ENCODE results near the gene OLFML1.
"Not testable (repeated sequence)": the region's sequence is repeated elsewhere in the genome, so short reads cannot be mapped to it uniquely, and the experiment has no call there.

Gene OLFML1

DNA sequence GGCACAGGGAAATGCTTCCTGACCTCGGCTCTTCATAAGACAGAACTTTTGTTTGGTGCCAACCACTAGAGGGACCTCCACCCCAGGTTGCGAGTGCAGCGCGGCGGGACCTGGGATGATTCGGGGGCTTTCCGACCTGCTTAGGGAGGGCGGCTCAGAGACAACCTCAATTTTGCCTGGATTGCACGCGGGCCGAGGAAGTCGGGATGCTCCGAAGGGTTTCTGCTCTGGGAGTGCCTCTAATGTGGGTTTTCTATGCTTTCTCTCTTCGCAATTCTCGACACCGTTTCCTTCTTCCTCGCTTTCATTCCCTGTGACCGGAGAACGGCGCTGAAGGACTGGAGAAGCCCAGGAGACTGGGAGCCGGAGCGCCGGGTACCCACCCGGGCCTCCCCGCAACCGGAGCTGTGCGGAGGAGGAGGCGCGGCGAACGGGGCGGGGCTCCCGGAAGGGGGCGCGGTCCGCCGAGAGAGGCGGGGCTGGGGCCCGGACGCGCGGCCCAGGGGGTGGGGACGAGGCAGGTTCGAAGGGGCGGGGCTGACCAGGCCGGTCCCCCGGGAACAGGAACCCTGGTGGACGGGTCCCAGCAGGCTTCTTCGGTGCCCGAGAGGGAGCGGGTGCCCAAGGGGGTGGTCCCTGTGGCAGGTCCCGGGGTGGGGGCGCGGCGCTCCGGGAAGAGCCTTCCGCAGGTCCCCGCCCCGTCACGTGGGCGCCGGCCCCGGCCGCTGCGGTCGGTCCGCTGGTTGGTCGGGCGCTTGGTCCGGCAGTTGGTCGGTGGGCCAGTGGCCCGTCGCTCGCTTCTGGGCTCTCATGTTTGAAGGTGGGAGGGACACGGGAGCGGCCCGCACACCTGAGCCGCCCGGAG, 28.2 kb downstream of the OLFML1 start, which contains the start of gene PPFIBP2:
Gene PPFIBP2 (plus strand): TSS at position 766 of the 865 bp plus-strand sequence. CDS start 35,477 bp downstream, outside the sequence.
- DNase-seq, result peak; percentile 64

- DNase-seq, result no peak
Measured at GRCh38 chr11:7514099-7514591, 28.8 kb downstream of the OLFML1 start.

- no peak for DNase-seq
Measured at GRCh38 chr11:7515447-7515886, 30.2 kb downstream of the OLFML1 start.

DNA sequence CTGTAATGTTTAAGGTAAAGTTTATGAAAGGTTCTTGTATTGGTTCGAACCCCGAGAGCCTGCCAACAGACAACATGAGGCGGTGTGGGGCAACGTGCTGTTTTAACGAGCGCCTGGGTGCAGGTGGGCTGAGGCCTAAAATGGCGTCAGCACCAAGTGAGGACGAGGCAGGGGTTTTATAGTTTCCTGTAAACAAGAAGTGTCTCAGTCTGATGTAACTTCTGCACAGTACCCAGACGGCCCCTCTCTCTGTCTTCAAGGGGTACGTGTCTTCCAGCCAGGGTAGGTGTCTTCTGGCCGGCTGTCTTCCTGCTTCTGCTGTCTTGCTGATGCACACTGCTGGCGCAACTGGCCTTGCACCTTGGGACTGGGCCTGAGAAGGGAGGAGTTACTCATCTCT, 31.2 kb downstream of the OLFML1 start:
- no peak for DNase-seq

DNA sequence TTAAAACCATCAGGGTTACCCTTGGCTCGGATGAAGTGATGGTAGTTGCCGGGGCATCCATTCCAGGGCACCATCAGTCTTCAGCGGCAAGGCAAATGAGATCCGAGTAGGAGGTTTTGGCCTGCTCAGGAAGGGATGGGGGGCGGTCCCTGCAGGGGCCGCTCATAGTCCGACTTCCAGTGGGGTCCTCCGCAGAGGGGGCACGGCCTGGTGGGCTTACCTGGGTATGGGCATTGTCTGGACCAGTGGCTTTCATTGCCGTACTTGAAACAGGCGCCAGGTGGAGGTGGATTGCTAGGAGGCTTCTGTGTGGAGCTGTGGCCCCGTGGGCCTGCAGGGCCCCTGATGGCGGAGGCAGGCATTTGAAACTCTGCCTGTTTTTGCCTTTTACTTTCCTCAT, 32.4 kb downstream of the OLFML1 start:
- DNase-seq, result not testable (repeated sequence)

DNA sequence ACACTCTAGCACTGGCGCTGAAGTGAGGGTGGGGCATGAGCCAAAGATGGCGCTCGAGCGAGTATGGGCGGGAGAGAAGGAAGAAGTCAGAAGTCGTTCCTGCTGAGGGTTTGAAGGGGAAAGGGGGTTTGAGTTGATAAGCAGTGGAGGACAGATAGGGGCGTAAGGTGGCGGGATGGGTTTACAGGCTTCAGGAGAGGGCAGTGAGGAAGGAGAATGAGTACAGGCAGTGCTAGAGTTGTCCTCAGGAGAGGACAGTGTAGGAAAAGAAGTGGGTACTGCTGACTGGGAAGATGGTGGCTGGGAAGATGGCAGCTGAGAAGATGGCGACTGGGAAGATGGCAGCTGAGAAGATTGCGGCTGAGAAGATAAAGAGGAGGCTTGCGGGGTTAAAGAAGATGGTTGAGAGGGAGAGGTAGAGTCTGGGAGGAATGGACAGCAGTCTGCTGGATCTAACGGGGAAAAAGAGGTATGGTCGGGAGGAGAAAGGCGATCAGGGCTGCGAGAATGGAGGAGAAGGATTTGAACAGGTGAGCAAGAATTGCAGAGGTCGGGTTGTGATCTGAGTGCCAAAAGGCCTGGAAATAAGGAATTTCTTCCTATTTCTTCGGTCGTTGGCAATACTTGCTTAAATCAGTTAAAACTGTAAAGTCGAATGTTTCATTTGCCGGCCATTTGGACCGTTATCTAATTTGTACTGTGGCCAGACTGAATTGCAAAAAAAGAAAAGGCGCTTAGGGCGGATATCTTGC, 33.7 kb downstream of the OLFML1 start:
- no peak for DNase-seq

DNA sequence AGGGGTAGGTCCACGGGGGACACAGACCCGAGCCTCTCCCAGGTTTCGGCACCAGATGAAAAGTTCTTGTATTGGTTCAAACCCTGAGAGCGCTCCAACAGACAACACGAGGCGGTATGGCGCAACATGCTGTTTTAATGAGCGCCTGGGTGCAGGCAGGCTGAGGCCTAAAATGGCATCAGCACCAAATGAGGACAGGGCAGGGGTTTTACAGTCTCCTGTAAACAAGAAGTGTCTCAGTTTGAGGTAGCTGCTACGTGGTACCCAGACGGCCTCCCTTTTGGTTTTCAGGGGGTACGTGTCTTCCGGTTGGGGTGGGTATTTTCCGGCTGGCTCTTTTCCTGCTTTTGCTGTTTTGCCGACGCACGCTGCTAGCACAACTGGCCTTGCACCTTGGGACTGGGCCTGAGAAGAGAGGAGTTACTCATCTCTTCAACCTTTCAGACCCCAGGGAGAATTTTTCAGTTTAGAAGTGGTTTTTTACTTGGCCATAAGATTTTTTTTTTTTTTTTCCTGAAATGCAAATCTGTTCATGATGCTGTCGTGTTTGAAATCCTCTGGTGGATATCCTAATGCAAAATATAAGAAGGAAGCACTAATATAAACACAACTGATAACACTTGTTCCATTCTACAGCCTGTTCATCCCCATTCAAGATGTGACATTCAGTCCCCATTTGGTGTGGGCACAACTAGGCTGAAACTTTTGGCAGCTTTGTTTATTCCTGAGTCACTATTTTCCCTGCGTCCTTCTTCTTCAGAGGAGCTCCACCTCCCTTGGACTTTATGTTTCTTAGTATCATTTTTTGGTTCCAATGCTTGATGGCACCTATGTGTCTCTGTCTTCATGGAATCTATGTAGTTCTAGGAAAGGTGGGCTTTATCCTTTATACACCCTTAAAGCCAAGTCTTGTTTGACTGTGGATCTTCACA, 35.0 kb downstream of the OLFML1 start:
- no peak for DNase-seq

DNA sequence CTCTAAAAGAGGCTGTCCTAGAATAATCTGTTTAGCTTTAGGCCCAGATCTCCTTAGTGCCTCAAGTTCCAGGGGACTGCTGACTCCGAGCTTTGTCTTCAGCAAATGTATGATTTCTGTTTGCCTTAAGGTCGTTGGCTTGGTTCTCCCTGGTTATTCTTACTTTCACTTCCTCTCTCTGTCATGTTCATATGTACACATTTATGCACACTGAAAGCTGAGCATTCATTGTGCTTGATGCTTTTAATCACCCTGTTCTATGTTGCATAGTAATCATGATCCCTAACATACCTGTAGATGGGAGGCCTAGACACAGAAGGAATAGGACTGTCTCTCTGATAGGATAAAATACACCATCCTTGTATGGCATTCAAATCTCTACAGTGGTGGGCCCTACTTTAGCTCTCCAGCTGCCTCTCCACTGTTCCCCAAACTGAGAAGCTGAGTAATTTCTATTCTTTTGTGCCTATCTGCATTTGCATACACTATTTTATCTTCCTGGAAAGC, 35.7 kb downstream of the OLFML1 start:
- no peak for DNase-seq

GRCh38 chr11:7522121-7522520, 36.8 kb downstream of the OLFML1 start:
- DNase-seq, result no peak

GRCh38 chr11:7522546-7522945, 37.2 kb downstream of the OLFML1 start:
- DNase-seq, result no peak

- no peak for DNase-seq
Measured at GRCh38 chr11:7523416-7524210, 38.3 kb downstream of the OLFML1 start.

DNA sequence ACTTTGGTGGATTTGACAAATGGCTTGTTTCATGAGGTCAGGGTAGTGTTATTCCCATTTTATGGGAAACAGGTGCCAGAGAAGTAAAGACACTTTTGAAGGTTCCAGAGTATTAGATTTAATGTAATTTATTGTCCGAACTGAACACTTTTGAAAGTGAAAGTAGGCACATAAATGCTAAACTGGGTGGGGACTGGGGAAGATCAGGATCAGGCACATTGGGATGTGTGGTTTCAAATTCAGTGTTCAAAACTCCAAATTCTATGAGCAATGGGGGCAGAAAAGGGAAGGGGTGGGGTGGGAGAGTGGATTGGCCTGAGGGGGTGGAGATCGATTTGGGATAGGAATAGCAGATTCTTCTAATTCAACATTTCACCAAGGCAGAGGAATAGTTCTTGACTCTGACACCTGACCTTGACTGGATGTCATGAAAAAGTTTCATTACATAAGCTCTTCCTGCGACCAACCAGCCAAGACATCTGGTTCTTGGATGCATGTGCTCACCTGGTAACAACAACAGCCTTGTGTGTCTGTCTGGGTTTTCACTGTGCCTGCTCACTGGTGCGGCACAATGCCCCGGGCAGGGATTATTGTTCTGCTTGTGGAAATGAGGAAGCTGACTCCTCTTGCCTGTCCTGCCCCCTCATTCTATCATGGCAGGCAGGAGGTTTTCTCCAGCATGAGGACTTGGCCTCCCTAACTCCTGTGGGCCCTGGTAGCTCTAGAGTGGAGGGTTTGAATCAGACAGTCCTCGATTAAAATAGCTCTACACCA, 39.3 kb downstream of the OLFML1 start:
- DNase-seq, result no peak

DNA sequence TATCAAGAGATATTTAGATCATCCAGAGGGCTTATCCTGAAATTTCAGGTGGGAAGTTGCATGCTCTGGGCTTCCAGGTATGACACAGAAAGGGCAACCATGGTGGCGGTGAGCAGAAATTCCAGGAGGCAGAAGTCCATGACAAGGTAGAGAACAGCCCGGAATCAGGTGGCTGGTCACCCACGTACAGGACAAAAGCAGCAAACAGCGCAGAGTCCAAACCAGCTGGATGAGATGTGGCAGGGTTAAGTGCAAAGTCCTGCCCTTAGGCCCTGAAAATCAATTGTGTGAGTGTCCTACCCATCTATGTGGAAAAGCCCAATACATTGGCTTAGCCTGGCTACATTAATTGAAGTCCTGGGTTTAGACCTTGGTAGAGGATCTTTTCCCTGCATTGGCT, 40.1 kb downstream of the OLFML1 start:
- no peak for DNase-seq

DNA sequence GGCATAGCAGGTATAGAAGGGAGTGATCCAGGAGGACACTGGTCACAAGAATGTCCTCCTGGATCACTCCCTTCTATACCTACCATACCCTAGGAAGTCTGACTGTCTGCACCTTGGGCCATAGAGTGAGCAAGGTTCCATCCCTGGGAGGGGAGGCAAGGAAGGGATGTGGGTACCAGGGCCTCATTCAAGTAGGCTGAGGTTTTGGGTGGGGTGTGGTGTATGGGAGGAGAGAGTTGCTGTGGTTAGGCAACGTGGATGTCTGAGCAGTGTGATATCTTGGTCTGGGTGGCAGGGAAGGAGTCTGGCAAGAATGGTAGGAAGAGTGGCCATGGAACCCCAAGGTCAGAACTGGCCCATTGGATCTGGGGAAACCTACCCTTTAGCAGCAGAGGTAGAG, 41.7 kb downstream of the OLFML1 start:
- DNase-seq, result no peak

DNA sequence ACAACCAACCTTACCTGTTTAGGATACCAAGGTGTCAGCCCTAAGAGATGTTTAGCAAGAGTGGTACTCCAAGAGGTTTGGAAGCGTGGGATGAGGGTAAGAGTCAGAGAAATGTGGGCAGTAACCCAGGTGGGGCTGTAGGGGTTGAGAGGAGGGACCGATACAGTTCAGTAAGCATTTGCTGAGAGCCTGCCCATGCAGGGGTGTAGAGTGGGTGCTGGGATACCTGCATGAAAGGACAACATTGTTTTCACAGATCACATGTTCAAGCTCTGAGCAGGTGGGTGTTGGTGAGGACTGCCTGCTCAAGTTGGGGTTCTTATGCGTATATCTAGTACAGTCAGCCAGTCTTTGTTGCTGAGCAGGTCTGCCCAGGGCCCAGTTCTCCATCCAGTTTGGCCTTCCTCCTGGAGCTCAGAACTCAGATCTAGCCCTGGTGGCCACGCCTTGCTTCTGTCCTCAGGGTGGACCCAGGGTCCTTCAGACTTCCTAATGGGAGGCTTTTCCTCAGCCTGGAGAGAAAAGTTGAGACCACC, 43.3 kb downstream of the OLFML1 start:
- no peak for DNase-seq

- DNase-seq, result no peak
Measured at GRCh38 chr11:7530013-7530640, 44.8 kb downstream of the OLFML1 start.

GRCh38 chr11:7531011-7531410, 45.7 kb downstream of the OLFML1 start:
- no peak for DNase-seq

GRCh38 chr11:7532405-7533145, 47.3 kb downstream of the OLFML1 start:
- no peak for DNase-seq

Measured in NCI-H146 (cell line).